RKO (cell line): Measurements from ENCODE around the gene CASP3.
"Not testable (repeated sequence)": the region's sequence is repeated elsewhere in the genome, so short reads cannot be mapped to it uniquely, and the experiment has no call there.

Experiments
- DNase-seq: peaks from one replicate; pipeline ENCODE4 v3.0.0-alpha.2; 2016; ENCODE audit warnings: low spot score

The CASP3 gene

GRCh38 chr4:184664445-184665210 lies 15.4 kb upstream of the CASP3 start:
- peak; percentile 29 for DNase-seq

GRCh38 chr4:184662236-184662635 lies 13.0 kb upstream of the CASP3 start:
- DNase-seq: no peak

DNA sequence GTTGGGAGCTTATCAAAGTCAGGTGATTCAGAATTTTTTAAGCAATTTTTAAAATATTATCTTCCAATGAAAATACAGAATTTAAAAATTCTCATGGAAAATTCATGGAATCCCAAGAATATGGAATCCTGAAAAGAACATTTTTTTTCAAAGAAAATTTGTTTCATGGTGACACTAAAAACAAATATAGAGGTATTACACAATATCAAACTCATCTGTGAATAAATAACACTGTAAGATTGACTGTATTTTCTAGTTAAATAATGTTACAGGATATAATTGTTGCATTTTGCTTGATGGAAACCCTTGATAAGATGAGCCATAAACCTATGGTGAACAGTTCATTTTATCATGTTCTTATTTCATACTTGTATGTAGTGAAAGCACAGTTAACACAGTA lies 11.7 kb upstream of the CASP3 start:
- DNase-seq: no peak

GRCh38 chr4:184657820-184658219 lies 8.6 kb upstream of the CASP3 start:
- not testable (repeated sequence) for DNase-seq

DNA sequence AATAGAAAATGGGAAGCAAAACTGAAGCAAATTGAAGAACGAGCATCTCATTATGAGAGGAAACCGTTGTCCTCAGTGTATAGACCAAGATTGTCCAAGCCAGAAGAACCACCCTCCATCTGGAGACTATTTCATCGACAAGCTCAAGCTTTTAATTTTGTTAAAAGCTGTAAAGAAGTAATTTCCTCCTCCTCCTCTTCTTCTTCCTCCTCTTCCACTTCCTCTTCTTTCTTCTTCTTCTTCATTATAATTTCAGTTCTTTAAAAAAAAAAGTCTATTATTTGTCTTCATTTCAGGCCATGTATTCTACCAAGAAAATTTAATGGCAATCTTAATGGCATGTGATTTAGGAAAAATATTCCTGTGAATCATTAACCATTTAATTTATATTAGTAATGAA lies 7.9 kb upstream of the CASP3 start:
- no peak for DNase-seq

- no peak for DNase-seq
Measured at GRCh38 chr4:184655889-184656869, 6.9 kb upstream of the CASP3 start.

DNA sequence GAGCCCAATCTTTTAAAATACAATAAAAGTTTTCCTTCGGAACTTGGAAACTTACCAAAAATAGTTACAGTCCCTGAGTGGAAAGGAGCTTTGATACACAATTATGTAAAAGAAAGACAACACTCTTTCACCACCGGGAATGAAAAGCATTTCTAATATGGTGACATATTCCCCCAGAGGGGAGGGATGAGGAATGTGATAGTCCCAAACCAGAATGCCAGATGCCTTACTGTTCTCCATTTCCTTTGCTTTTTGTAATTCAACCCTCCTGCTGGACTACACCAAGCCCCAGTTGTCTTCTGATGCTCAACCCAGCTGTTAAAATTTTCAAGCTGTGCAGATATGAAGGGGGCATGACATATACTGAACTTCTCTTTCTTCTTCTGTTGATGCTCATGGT lies 4.4 kb upstream of the CASP3 start:
- no peak for DNase-seq

DNA sequence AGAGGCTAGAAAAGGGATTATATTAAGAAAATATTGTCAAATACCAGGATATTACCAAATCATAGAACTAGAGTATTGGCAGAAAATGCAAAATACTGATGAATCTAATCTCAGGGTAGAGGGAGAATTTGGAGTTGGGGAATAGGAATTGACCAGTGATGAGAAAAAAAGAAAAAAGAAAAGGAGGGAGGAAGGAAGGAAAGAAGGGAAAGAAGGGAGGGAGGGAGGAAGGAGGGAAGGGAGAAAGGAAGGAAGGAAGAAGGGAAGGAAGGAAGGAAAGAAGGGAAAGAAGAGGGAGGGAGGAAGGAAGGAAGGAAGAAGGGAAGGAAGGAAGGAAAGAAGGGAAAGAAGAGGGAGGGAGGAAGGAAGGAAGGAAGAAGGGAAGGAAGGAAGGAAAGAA lies 3.4 kb upstream of the CASP3 start:
- DNase-seq: not testable (repeated sequence)

DNA sequence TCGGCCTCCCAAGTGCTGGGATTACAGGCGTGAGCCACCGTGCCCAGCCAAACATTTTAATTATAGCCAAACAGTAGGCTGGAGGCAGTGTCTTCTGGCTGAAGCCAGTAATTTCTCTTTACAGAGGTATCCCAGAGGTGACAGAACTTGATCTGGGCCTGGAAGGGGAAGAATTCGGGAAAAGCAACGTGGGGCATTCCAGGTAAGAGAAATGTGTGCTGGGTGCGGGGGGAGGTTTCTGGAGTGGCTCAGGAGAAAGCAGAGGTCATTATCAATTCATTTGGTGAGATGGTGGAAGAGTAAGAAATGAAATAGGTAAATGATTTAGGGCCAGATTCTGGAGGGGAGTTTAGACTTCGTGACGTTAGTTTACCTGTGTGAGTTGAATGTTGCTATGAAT lies 2.7 kb upstream of the CASP3 start:
- DNase-seq: no peak

GRCh38 chr4:184649971-184650855 lies 966 bp upstream of the CASP3 start:
- DNase-seq: peak; percentile 84

- DNase-seq: peak; percentile 52
Measured at GRCh38 chr4:184648313-184649025, 778 bp downstream of the CASP3 start.

GRCh38 chr4:184648054-184648312 lies 1.3 kb downstream of the CASP3 start:
- no peak for DNase-seq

GRCh38 chr4:184647266-184648053 lies 1.8 kb downstream of the CASP3 start:
- peak; percentile 69 for DNase-seq

GRCh38 chr4:184645904-184646610 lies 3.2 kb downstream of the CASP3 start:
- DNase-seq: peak; percentile 16

DNA sequence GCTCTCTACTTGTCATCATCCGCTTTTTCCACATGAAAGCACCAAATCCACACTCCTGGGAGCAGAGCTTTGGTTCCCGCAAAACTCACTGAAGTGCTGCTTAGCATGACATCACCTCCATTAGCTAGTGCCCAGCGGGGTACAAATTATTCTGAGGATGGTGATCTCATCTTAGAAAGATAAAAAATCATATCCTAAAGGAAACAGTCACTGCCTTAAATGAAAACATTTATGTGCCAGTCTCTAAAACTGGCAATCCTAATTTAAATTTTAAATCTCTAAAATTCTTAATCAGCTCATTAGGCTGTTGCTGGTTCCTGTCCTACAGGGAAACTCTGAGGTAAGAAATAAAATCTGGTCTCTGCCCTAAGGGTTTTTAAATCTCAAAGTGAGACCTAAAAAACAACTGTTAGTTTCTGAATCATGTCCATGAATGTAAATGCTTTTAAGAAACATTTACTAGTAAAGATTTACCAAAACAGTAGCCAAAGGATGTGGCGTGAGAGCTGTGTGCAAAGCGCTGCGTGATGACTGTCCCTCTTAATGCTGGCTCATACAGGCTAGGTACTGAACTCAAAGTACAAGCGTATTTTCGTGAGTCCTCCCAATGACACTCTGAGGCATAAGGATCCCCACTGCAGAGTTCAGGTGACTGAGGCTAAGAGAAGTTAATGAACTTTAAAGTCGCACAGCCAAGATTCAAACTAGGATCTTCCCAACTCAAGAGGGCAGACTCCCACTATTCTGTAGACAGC lies 4.5 kb downstream of the CASP3 start:
- peak; percentile 60 for DNase-seq

DNA sequence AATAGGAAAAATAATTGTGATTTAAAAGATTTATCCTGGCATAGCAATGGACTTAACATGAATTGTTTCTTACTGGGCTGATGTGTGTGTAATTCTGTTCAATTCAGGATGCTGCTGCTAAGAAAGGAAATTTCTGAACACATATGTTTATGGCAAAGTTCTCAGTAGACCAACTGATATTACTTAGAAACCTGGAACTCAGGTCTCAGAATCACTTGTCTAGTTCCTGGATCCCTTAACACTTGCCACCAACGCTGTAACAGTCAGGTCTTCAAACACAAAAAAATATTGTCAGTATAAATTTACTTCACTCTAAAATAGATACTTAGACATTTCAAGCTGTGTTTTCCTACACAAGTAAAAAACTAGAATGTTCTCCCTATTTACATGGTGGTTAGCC lies 5.5 kb downstream of the CASP3 start:
- no peak for DNase-seq

DNA sequence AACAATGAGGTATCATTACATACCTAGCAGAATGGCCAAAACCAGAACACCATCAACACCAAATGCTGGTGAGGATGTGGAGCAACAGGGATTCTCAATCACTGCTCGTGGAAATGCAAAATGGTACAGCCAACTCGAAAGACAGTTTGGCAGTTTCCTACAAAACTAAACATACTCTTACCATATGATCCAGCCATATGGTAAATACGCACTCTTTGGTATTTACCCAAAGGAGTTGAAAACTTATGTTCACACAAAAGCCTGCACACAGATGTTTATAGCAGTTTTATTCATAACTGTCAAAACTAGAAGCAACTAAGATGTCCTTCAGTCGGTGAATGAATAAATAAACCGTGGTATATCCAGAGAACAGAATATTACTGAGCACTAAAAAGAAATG lies 7.8 kb downstream of the CASP3 start:
- DNase-seq: no peak

DNA sequence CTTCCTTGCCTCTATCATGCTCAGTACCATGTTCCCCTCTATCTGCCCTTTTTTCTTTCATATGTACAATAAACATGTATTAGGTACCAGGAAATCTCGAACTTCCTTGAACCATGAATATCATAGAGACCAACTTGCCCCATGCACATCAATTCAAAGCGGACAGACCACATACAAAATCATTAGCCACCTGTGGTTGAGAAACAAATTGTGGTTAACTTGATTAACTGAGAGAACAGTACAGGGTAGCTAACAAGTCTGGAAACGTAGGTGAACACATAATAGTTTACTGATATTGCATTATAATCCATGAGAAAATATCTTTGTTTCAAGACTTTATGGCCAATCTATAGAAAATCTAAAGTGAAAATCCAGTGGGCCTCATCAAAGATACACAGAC lies 8.2 kb downstream of the CASP3 start:
- DNase-seq: no peak

DNA sequence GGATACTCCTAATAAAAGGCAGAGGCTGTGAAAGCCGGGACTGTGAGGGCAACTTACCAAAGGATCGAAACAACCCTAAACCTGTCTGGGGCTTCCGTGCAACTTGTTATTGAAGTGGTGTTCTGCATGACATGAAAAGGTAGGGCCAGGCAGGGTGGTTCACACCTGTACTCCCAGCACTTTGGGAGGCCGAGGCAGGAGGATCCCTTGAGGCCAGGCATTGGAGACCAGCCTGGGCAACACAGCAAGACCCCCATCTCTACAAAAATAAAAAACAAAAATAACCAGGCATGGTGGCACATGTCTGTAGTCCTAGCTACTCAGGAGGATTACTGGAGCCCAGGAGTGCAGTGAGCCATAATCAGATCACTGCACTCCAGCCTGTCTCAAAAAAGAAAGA lies 12.3 kb downstream of the CASP3 start:
- DNase-seq: no peak

DNA sequence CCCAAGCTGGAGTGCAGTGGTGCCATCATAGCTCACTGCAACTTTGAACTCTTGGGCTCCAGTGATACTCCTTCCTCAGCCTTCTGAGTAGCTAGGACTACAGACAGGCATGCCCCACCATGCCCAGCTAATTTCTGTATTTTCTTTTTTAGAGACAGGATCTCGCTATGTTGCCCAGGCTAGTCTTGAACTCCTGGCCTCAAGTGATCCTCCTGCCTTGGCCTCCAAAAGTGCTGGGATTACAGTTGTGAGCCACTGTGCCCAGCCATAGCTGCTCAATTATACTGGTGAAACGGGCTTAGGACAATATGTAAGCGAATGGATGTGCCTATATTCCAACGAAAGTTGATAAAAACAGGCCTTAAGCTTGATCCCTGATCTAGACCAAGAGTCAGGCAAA lies 13.1 kb downstream of the CASP3 start:
- no peak for DNase-seq
